ENCODE data around the gene ANXA9. TPM values are rescaled to one million over a fixed set of nuclear protein-coding genes. Genes with fewer than 3 reads are reported as not detected.

The ANXA9 gene
- total and polyA plus RNA-seq, 2 donors (not counting 1 experiment from before 2014, with no cell fraction given), result 0.07 to 0.62 TPM

- Histone ChIP-seq H3K9me3 (ENCODE audit: control extremely low read depth in 1 of 3, control insufficient read depth in 2 of 3, insufficient read depth in 1 of 3, low read length in 2 of 3) (no peaks in the 10 kb centered on the region), H3K4me3 (ENCODE audit: control extremely low read depth in 1 of 5, extremely low read depth in 1 of 5, insufficient read depth in 1 of 5, low read depth in 2 of 5, low read length in 4 of 5) (peak overlapping the region; percentile 74 to 98 (median 85)), H4K20me1 (ENCODE audit: control insufficient read depth, insufficient read depth, low read length, poor library complexity, severe bottlenecking) (no peaks in the 10 kb centered on the region), H3K27ac (ENCODE audit: low read length in 2 of 2) (peak overlapping the region; percentile 82 to 95), H3K4me1 (ENCODE audit: control insufficient read depth in 2 of 2, insufficient read depth in 2 of 2, low read length in 2 of 2) (peaks cover 44 to 59% of the 10 kb centered on the region in 2 donors), H3K27me3 (replicated peaks in 1 of 4; ENCODE audit: control extremely low read depth in 1 of 4, control insufficient read depth in 3 of 4, insufficient read depth in 4 of 4, low read length in 3 of 4) (no peaks in the 10 kb centered on the region), H3K4me2 (replicated peaks; ENCODE audit: low read depth, low read length, poor library complexity, severe bottlenecking) (peak overlapping the region; percentile 97), H3K79me2 (ENCODE audit: control insufficient read depth, insufficient read depth, low read length) (peaks cover 61% of the 10 kb centered on the region), H3K9ac (ENCODE audit: low read length) (peak overlapping the region; percentile 98), H2AFZ (ENCODE audit: insufficient read depth, low read depth, low read length, poor library complexity, severe bottlenecking) (peak overlapping the region; percentile 99), H3K36me3 (replicated peaks in 1 of 2; ENCODE audit: control extremely low read depth in 1 of 2, control insufficient read depth in 1 of 2, extremely low read depth in 1 of 2, insufficient read depth in 2 of 2, low read length in 1 of 2) (peaks cover under 1 to 3% of the 10 kb centered on the region in 2 experiments)
- Mint-ChIP-seq H3K9me3 (ENCODE audit: insufficient read depth) (no peaks in the 10 kb centered on the region), H3K27ac (peak overlapping the region; percentile 94), H3K4me1 (peaks cover 71% of the 10 kb centered on the region), H3K4me3 (peak overlapping the region; percentile 90), H3K27me3 (no peaks in the 10 kb centered on the region)
- ATAC-seq (ENCODE audit: low read depth) (no peak), DNase-seq (no peak)
- ChIA-PET POLR2A (interaction anchor here (0.7 kb wide), 2 partner anchors 62 to 160 kb away, joined by 3 to 5 read pairs; no protein-coding TSS in a partner anchor), CTCF (interaction anchor here (2.4 to 4.0 kb wide), 2 partner anchors 11 to 63 kb away, joined by 8 to 63 read pairs; partner anchors contain the start of gene GABPB2)
- WGBS (ENCODE audit: insufficient coverage), result 59% methylated on average over 2 of the region's 4 CpGs
- intact Hi-C loops (cut with micrococcal nuclease), result loop anchor here (1.0 to 5.0 kb wide), 8 partner anchors 12 to 772 kb away; partner anchors contain the start of genes ANP32E, CDC42SE1, GABPB2 and LYSMD1
- TF ChIP-seq EZH2 (IDR thresholded peaks at IDR 0.05; ENCODE audit: borderline replicate concordance, insufficient read depth, low read depth, low read length, poor library complexity, severe bottlenecking), result no peak
- TF ChIP-seq, protein P1, sequence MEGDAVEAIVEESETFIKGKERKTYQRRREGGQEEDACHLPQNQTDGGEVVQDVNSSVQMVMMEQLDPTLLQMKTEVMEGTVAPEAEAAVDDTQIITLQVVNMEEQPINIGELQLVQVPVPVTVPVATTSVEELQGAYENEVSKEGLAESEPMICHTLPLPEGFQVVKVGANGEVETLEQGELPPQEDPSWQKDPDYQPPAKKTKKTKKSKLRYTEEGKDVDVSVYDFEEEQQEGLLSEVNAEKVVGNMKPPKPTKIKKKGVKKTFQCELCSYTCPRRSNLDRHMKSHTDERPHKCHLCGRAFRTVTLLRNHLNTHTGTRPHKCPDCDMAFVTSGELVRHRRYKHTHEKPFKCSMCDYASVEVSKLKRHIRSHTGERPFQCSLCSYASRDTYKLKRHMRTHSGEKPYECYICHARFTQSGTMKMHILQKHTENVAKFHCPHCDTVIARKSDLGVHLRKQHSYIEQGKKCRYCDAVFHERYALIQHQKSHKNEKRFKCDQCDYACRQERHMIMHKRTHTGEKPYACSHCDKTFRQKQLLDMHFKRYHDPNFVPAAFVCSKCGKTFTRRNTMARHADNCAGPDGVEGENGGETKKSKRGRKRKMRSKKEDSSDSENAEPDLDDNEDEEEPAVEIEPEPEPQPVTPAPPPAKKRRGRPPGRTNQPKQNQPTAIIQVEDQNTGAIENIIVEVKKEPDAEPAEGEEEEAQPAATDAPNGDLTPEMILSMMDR (IDR thresholded peaks at IDR 0.05), result no peak
Observed at GRCh38 chr1:151007853-151008243, 25.8 kb downstream of the ANXA9 start.

Data from B cell (primary cell).